ENCODE data around the gene HELZ. TPM values are rescaled to one million over a fixed set of nuclear protein-coding genes. Genes with fewer than 3 reads are reported as not detected.

Gene HELZ
- polyA plus RNA-seq, 3 donors: 24.8 to 44.1 (median 39.9) TPM

- Mint-ChIP-seq H3K9me3 (peaks cover 0 to 6% (median 0%) of the 10 kb centered on the region in 7 donors), H3K27me3 (ENCODE audit: low read depth in 3 of 3) (peaks cover 0 to 4% (median 4%) of the 10 kb centered on the region in 3 donors), H3K4me1 (peaks cover 7% of the 10 kb centered on the region), H3K36me3 (no peaks in the 10 kb centered on the region), H3K27ac (no peak overlapping the region), H3K4me3 (no peak overlapping the region)
- no peak overlapping the region for H3K9ac ChIP-seq (ENCODE audit: insufficient read depth, low read length, poor library complexity, severe bottlenecking)
- H3K27me3 ChIP-seq (ENCODE audit: control insufficient read depth in 2 of 2, insufficient read depth in 2 of 2, low read length in 2 of 2): no peaks in the 10 kb centered on the region
- H3K27ac ChIP-seq (ENCODE audit: low read depth in 1 of 2, low read length in 2 of 2): no peak overlapping the region
- no peaks in the 10 kb centered on the region for H4K20me1 ChIP-seq (ENCODE audit: insufficient read depth, low read length)
- TF ChIP-seq CTCF (IDR thresholded peaks at IDR 0.05): no peak
- H3K4me3 ChIP-seq (replicated peaks in 1 of 3; ENCODE audit: low read depth in 2 of 3, low read length in 3 of 3): no peak overlapping the region
- DNase-seq: no peak
- H3K79me2 ChIP-seq (ENCODE audit: insufficient read depth, low read length): no peaks in the 10 kb centered on the region
- H3K4me1 ChIP-seq (ENCODE audit: control insufficient read depth in 1 of 2, insufficient read depth in 2 of 2, low read length in 2 of 2): peaks cover 6 to 7% of the 10 kb centered on the region in 2 donors
- no peak overlapping the region for H2AFZ ChIP-seq (ENCODE audit: insufficient read depth, low read depth, low read length, poor library complexity, severe bottlenecking)
- no peaks in the 10 kb centered on the region for H3K36me3 ChIP-seq (replicated peaks in 1 of 2; ENCODE audit: control insufficient read depth in 1 of 2, insufficient read depth in 2 of 2, low read length in 2 of 2)
- no peak overlapping the region for H3K4me2 ChIP-seq (replicated peaks; ENCODE audit: extremely low read depth, low read length, poor library complexity, severe bottlenecking)
- intact Hi-C loops (cut with micrococcal nuclease): loop anchor here in 1 of 2 donors (10.0 kb wide), 1 partner anchor 45 kb away; no protein-coding TSS in a partner anchor
- 91% methylated on average over 6 of the region's 6 CpGs for WGBS (ENCODE audit: insufficient coverage)
- H3K9me3 ChIP-seq (replicated peaks in 1 of 2; ENCODE audit: control insufficient read depth in 1 of 2, insufficient read depth in 1 of 2, low read length in 2 of 2): no peaks in the 10 kb centered on the region
Measured at GRCh38 chr17:67280279-67280678, 35.3 kb upstream of the HELZ start.

- peaks cover 0 to 6% (median 0%) of the 10 kb centered on the region in 7 donors for H3K9me3 Mint-ChIP-seq
- 81% methylated on average over 6 of the region's 7 CpGs for WGBS (ENCODE audit: insufficient coverage)
- H3K36me3 Mint-ChIP-seq: no peaks in the 10 kb centered on the region
- H3K4me1 ChIP-seq (ENCODE audit: control insufficient read depth in 1 of 2, insufficient read depth in 2 of 2, low read length in 2 of 2): peaks cover 6 to 7% of the 10 kb centered on the region in 2 donors
- H3K4me1 Mint-ChIP-seq: peaks cover 7% of the 10 kb centered on the region
- H3K4me3 ChIP-seq (replicated peaks in 1 of 3; ENCODE audit: low read depth in 2 of 3, low read length in 3 of 3): no peak overlapping the region
- H3K79me2 ChIP-seq (ENCODE audit: insufficient read depth, low read length): no peaks in the 10 kb centered on the region
- H3K27me3 Mint-ChIP-seq (ENCODE audit: low read depth in 3 of 3): peaks cover 0 to 4% (median 2%) of the 10 kb centered on the region in 3 donors
- TF ChIP-seq CTCF (IDR thresholded peaks at IDR 0.05): no peak
- H3K9me3 ChIP-seq (replicated peaks in 1 of 2; ENCODE audit: control insufficient read depth in 1 of 2, insufficient read depth in 1 of 2, low read length in 2 of 2): no peaks in the 10 kb centered on the region
- H3K27ac Mint-ChIP-seq: no peak overlapping the region
- H3K9ac ChIP-seq (ENCODE audit: insufficient read depth, low read length, poor library complexity, severe bottlenecking): no peak overlapping the region
- H3K4me2 ChIP-seq (replicated peaks; ENCODE audit: extremely low read depth, low read length, poor library complexity, severe bottlenecking): no peak overlapping the region
- H3K27ac ChIP-seq (ENCODE audit: low read depth in 1 of 2, low read length in 2 of 2): no peak overlapping the region
- no peaks in the 10 kb centered on the region for H4K20me1 ChIP-seq (ENCODE audit: insufficient read depth, low read length)
- H3K4me3 Mint-ChIP-seq: no peak overlapping the region
- no peaks in the 10 kb centered on the region for H3K27me3 ChIP-seq (ENCODE audit: control insufficient read depth in 2 of 2, insufficient read depth in 2 of 2, low read length in 2 of 2)
- intact Hi-C loops (cut with micrococcal nuclease): no loop called here
- no peak overlapping the region for H2AFZ ChIP-seq (ENCODE audit: insufficient read depth, low read depth, low read length, poor library complexity, severe bottlenecking)
- DNase-seq: no peak
- H3K36me3 ChIP-seq (replicated peaks in 1 of 2; ENCODE audit: control insufficient read depth in 1 of 2, insufficient read depth in 2 of 2, low read length in 2 of 2): no peaks in the 10 kb centered on the region
Measured at GRCh38 chr17:67279115-67279514, 34.1 kb upstream of the HELZ start.

Measured in CD14-positive monocyte (primary cell).